Cardiac fibroblast (primary cell): ENCODE measurements around the gene GABRA6.
"Not testable (repeated sequence)": the region's sequence is repeated elsewhere in the genome, so short reads cannot be mapped to it uniquely, and the experiment has no call there.

Experiments used
- DNase-seq, 2 donors: peaks; one replicate each; pipeline versions ENCODE4 v3.0.0 to v3.0.0-alpha.2; 2010; ENCODE audit warnings: low read depth in 2 of 2
- H3K4me3 ChIP-seq, 2 donors: replicated peaks in 1 of 2; 1 replicate in 1 of 2; 2 replicates in 1 of 2; pipeline ENCODE4 v1.5.1; 2011; ENCODE audit warnings: low read depth in 2 of 2, low read length in 2 of 2, mild to moderate bottlenecking in 2 of 2, moderate library complexity in 1 of 2
- TF ChIP-seq, protein P1 (sequence below): IDR thresholded peaks from one replicate; pipeline ENCODE4 v1.5.1; 2011; ENCODE audit warnings: low read depth, mild to moderate bottlenecking, low read length, inconsistent platforms

GABRA6 gene

DNA sequence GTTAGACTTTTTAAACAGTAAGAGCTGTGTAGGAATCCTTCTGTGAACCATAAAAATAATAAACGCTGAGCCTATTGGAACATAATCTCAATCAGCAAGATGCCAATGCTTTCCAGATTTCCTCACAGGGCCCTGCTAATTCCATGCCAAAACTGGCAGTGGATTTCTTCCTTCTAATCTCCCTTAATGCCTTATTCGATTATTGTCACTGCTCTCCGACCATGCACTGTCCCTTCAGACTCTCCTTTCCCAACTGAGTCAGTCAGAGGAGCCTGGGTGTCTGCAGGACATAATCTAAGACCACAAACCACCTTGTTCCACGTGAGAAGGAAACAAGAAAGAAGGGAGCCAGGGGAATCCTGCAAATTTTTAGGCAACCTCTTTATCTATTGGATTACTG lies at the start of gene GABRA6:
Gene GABRA6 (plus strand): TSS at position 261 of the 400 bp plus-strand sequence. CDS start 269 bp downstream, outside the sequence.
- no peak within 1 kb of the TSS for H3K4me3 ChIP-seq
- DNase-seq: no peak
- TF ChIP-seq, protein P1, sequence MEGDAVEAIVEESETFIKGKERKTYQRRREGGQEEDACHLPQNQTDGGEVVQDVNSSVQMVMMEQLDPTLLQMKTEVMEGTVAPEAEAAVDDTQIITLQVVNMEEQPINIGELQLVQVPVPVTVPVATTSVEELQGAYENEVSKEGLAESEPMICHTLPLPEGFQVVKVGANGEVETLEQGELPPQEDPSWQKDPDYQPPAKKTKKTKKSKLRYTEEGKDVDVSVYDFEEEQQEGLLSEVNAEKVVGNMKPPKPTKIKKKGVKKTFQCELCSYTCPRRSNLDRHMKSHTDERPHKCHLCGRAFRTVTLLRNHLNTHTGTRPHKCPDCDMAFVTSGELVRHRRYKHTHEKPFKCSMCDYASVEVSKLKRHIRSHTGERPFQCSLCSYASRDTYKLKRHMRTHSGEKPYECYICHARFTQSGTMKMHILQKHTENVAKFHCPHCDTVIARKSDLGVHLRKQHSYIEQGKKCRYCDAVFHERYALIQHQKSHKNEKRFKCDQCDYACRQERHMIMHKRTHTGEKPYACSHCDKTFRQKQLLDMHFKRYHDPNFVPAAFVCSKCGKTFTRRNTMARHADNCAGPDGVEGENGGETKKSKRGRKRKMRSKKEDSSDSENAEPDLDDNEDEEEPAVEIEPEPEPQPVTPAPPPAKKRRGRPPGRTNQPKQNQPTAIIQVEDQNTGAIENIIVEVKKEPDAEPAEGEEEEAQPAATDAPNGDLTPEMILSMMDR: no peak

DNA sequence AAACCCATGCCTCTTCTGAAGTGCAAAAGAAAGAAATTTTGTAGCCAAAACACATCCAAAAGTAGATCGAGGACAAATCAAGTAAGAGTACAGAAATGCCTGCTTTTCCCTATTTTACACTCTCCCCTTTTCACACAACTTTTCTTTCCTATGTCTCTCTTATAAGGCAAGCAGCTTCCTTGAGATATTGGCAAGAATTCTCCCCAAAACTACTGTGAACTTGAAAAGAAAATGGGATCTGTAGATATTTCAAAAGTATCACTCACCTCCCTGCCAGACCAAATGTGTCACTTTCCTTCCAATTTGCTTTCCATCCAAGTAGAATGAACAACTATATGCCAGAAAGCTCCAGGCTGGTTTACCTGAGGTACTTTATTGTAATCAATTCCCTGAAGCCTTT lies 47.9 kb upstream of the GABRA6 start:
- no peak overlapping the region for H3K4me3 ChIP-seq
- DNase-seq: no peak
- TF ChIP-seq, protein P1: no peak

DNA sequence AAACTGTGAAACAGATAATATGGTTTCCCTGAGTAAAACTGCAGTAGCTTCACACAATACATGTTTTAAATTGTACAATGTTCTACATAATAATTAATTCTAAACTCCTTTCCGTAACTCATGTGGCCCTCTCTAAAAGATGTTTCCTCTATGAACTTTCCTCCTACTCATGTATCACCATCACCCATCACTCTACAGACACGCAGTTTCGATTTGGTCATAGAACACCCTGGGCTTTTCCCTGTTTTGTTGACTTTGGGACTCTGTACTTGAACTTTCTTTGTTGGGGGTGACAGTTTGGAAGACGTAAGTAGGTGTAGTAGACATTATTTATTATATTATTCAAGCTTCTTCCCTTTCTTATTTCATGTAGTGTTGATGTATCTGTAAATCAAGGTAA lies 44.1 kb upstream of the GABRA6 start:
- TF ChIP-seq, protein P1: no peak
- DNase-seq: no peak
- H3K4me3 ChIP-seq: no peak overlapping the region

DNA sequence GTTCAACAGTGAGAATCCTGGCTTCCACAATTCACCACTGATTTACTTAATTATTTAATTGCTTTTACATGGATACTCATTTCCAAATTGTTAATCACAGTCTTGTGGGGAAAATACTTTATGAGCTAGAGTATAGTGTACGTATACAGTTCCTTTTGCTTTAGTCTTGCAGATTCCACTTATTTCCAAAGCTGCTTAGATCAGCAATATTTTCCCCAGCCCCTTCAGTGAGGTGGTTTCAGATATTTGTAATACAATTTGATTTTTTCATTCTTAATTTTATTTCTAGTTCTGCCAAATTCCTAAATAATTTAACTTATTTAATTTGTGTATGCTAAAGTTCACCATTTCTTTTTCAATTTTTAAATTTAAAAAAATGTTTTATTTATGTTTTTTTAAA lies 40.3 kb upstream of the GABRA6 start:
- TF ChIP-seq, protein P1: no peak
- no peak overlapping the region for H3K4me3 ChIP-seq
- DNase-seq: no peak

DNA sequence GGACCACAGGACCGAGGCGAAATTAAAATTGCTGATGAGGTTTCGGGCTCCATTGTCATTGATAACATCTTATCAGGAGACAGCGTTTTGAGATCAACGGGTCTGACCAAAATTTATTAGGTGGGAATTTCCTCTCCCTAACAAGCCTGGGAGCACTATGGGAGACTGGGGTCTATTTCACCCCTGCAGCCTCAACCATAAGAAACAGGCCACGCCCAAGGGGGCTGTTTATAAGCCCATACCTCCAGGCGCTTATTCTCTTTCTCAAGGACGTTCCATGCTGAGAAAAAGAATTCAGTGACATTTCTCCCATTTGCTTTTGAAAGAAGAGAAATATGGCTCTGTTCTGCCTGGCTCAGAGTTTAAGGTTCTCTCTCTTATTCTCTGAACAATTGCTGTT lies 33.6 kb upstream of the GABRA6 start:
- H3K4me3 ChIP-seq, DNase-seq: not testable (repeated sequence)

DNA sequence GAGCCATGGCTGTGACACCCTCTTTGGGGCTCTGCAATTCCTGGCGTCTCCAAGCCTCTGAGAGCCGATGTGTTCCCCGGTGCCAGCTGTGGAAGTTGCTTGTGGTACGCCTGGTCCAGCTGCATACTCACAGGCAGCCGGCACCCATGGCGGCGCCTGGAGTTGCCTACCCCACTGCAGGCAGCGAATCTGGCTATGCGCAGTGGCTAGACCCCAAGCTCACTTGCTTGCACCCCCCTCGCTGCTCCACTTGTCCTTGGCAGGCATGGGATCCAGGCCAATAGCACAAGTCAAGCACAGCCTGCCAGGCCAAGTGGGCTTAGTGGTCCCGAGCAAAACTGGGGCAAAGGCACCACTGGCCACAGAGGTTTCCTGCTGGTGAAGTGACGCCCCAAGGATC lies 24.7 kb upstream of the GABRA6 start:
- TF ChIP-seq, protein P1: no peak
- no peak overlapping the region for H3K4me3 ChIP-seq
- DNase-seq: no peak

DNA sequence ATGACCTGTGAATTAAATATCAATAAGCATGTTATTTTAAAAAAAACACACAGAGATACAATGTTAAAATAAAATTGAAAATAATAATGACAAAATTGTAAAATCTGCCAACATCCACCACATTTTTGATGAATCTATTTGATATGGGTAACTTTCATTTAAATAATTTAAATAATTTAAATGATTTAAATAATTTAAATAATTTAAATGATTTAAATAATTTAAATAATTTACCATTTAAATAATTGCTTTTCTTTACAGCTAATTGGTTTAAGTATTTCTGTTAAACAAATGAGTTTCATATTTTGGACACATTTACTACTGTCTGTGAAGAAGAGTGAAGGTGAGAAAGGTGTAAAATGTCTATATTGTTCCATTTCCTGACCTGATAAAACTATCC lies 22.1 kb upstream of the GABRA6 start:
- H3K4me3 ChIP-seq: no peak overlapping the region
- TF ChIP-seq, protein P1: no peak
- no peak for DNase-seq
